ENCODE results near the gene RNF186.

Gene RNF186

GRCh38 chr1:19840228-19840627 is 25.1 kb upstream of the RNF186 start:
- TF ChIP-seq L3MBTL2 (conservative IDR thresholded peaks at IDR 0.05): no peak
- TF ChIP-seq FOXA1 (IDR thresholded peaks at IDR 0.05): no peak
- ChIA-PET POLR2A (no interaction called here), CTCF (no interaction called here)
- DNase-seq (ENCODE audit: extremely low spot score): no peak

DNA sequence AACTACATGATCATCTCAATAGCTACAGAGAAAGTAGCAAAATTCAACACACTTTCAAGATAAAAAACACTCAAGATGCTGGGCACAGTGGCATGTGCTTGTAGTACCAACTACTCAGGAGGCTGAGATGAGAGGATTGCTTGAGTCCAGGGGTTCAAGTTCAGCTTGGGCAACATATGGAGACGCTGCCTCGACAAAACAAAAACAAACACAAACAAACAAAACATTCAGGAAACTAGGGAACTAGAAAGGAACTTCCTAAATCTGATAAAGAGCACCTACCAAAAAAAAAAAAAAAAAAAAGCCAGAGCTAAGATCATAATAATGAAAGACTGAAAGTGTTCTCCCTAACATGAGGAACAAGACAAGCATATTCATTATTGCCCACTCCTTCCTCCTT is 22.8 kb upstream of the RNF186 start:
- ChIA-PET CTCF (no interaction called here), POLR2A (no interaction called here)
- TF ChIP-seq ZNF384 (IDR thresholded peaks at IDR 0.05): no peak
- TF ChIP-seq LEF1 (IDR thresholded peaks at IDR 0.05; ENCODE audit: borderline replicate concordance): no peak
- no peak for TF ChIP-seq BHLHE40 (IDR thresholded peaks at IDR 0.05; ENCODE audit: borderline replicate concordance)
- TF ChIP-seq FOXA1 (IDR thresholded peaks at IDR 0.05): no peak
- TF ChIP-seq TARDBP (IDR thresholded peaks at IDR 0.05): no peak
- TF ChIP-seq NFRKB (IDR thresholded peaks at IDR 0.05): no peak
- no peak for TF ChIP-seq CTBP1 (IDR thresholded peaks at IDR 0.05; ENCODE audit: borderline replicate concordance)
- TF ChIP-seq L3MBTL2 (conservative IDR thresholded peaks at IDR 0.05): no peak
- no peak for TF ChIP-seq SP1 (IDR thresholded peaks at IDR 0.05)
- no peak for TF ChIP-seq PKNOX1 (IDR thresholded peaks at IDR 0.05)
- TF ChIP-seq FOXK2 (IDR thresholded peaks at IDR 0.05): no peak
- no peak for TF ChIP-seq SUZ12 (IDR thresholded peaks at IDR 0.05)
- TF ChIP-seq FOXM1 (IDR thresholded peaks at IDR 0.05; ENCODE audit: borderline replicate concordance): no peak
- no peak for TF ChIP-seq ARNT (IDR thresholded peaks at IDR 0.05)
- TF ChIP-seq ELF4 (IDR thresholded peaks at IDR 0.05): no peak
- TF ChIP-seq HDGF (IDR thresholded peaks at IDR 0.05; ENCODE audit: borderline replicate concordance): no peak
- DNase-seq (ENCODE audit: extremely low spot score): no peak

- no peak for DNase-seq (ENCODE audit: extremely low spot score)
- ChIA-PET CTCF (no interaction called here), POLR2A (no interaction called here)
- TF ChIP-seq PKNOX1 (IDR thresholded peaks at IDR 0.05) (no peak), HDGF (IDR thresholded peaks at IDR 0.05; ENCODE audit: borderline replicate concordance) (no peak), CTBP1 (IDR thresholded peaks at IDR 0.05; ENCODE audit: borderline replicate concordance) (no peak), TARDBP (IDR thresholded peaks at IDR 0.05) (no peak), ZNF384 (IDR thresholded peaks at IDR 0.05) (no peak), SP1 (IDR thresholded peaks at IDR 0.05) (no peak)
Observed at GRCh38 chr1:19835578-19835977, 20.5 kb upstream of the RNF186 start.

- ChIA-PET POLR2A (no interaction called here), CTCF (no interaction called here)
- DNase-seq (ENCODE audit: extremely low spot score): no peak
- TF ChIP-seq FOXM1 (IDR thresholded peaks at IDR 0.05; ENCODE audit: borderline replicate concordance) (no peak), FOXK2 (IDR thresholded peaks at IDR 0.05) (no peak), SP1 (IDR thresholded peaks at IDR 0.05) (no peak), SUZ12 (IDR thresholded peaks at IDR 0.05) (no peak)
Observed at GRCh38 chr1:19831441-19831840, 16.4 kb upstream of the RNF186 start.

- no peak for TF ChIP-seq CTBP1 (IDR thresholded peaks at IDR 0.05; ENCODE audit: borderline replicate concordance)
- no peak for TF ChIP-seq FOXM1 (IDR thresholded peaks at IDR 0.05; ENCODE audit: borderline replicate concordance)
- no peak for TF ChIP-seq FOXA1 (IDR thresholded peaks at IDR 0.05)
- no peak for TF ChIP-seq L3MBTL2 (conservative IDR thresholded peaks at IDR 0.05)
- TF ChIP-seq HDGF (IDR thresholded peaks at IDR 0.05; ENCODE audit: borderline replicate concordance): no peak
- TF ChIP-seq FOXK2 (IDR thresholded peaks at IDR 0.05): no peak
- no peak for TF ChIP-seq ELF4 (IDR thresholded peaks at IDR 0.05)
- no peak for TF ChIP-seq SUZ12 (IDR thresholded peaks at IDR 0.05)
- no peak for TF ChIP-seq BHLHE40 (IDR thresholded peaks at IDR 0.05; ENCODE audit: borderline replicate concordance)
- TF ChIP-seq SP1 (IDR thresholded peaks at IDR 0.05): no peak
- TF ChIP-seq TARDBP (IDR thresholded peaks at IDR 0.05): no peak
- TF ChIP-seq ZNF384 (IDR thresholded peaks at IDR 0.05): no peak
- TF ChIP-seq PKNOX1 (IDR thresholded peaks at IDR 0.05): no peak
- TF ChIP-seq LEF1 (IDR thresholded peaks at IDR 0.05; ENCODE audit: borderline replicate concordance): no peak
- no peak for TF ChIP-seq ARNT (IDR thresholded peaks at IDR 0.05)
- no peak for TF ChIP-seq NFRKB (IDR thresholded peaks at IDR 0.05)
- ChIA-PET POLR2A (no interaction called here), CTCF (no interaction called here)
- no peak for DNase-seq (ENCODE audit: extremely low spot score)
Observed at GRCh38 chr1:19828546-19828945, 13.5 kb upstream of the RNF186 start.

- POLR2A ChIA-PET: no interaction called here
- no peak for TF ChIP-seq TARDBP (IDR thresholded peaks at IDR 0.05)
- TF ChIP-seq NFRKB (IDR thresholded peaks at IDR 0.05): no peak
- TF ChIP-seq ELF4 (IDR thresholded peaks at IDR 0.05): no peak
- no peak for TF ChIP-seq LEF1 (IDR thresholded peaks at IDR 0.05; ENCODE audit: borderline replicate concordance)
- no peak for TF ChIP-seq SP1 (IDR thresholded peaks at IDR 0.05)
- no peak for TF ChIP-seq HDGF (IDR thresholded peaks at IDR 0.05; ENCODE audit: borderline replicate concordance)
- no peak for TF ChIP-seq L3MBTL2 (conservative IDR thresholded peaks at IDR 0.05)
- TF ChIP-seq FOXM1 (IDR thresholded peaks at IDR 0.05; ENCODE audit: borderline replicate concordance): no peak
- no peak for TF ChIP-seq FOXA1 (IDR thresholded peaks at IDR 0.05)
- TF ChIP-seq BHLHE40 (IDR thresholded peaks at IDR 0.05; ENCODE audit: borderline replicate concordance): no peak
- no peak for TF ChIP-seq ZNF384 (IDR thresholded peaks at IDR 0.05)
- no peak for TF ChIP-seq SUZ12 (IDR thresholded peaks at IDR 0.05)
- TF ChIP-seq PKNOX1 (IDR thresholded peaks at IDR 0.05): no peak
- CTCF ChIA-PET: no interaction called here
- no peak for DNase-seq (ENCODE audit: extremely low spot score)
Observed at GRCh38 chr1:19825298-19825697, 10.2 kb upstream of the RNF186 start.

Data from HEK293T (cell line).